Activated CD4-positive, alpha-beta T cell treated with anti-CD3 and anti-CD28 coated beads, Interleukin-2, Interleukin-6, amounts not matched to agents 100 ng/mL and 50 ng/mL, durations not matched to agents 16 hours and 8 hours (primary cell): ENCODE results near the gene CNTFR.
A peak's percentile ranks its signal among the peaks of the same experiment; 100 is the strongest.
"Not testable (repeated sequence)": the region's sequence is repeated elsewhere in the genome, so short reads cannot be mapped to it uniquely, and the experiment has no call there.

ENCODE experiments used
- DNase-seq: peaks from one replicate; pipeline ENCODE4 v3.0.0-alpha.2; 2020

The CNTFR gene, protein sequence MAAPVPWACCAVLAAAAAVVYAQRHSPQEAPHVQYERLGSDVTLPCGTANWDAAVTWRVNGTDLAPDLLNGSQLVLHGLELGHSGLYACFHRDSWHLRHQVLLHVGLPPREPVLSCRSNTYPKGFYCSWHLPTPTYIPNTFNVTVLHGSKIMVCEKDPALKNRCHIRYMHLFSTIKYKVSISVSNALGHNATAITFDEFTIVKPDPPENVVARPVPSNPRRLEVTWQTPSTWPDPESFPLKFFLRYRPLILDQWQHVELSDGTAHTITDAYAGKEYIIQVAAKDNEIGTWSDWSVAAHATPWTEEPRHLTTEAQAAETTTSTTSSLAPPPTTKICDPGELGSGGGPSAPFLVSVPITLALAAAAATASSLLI

DNA sequence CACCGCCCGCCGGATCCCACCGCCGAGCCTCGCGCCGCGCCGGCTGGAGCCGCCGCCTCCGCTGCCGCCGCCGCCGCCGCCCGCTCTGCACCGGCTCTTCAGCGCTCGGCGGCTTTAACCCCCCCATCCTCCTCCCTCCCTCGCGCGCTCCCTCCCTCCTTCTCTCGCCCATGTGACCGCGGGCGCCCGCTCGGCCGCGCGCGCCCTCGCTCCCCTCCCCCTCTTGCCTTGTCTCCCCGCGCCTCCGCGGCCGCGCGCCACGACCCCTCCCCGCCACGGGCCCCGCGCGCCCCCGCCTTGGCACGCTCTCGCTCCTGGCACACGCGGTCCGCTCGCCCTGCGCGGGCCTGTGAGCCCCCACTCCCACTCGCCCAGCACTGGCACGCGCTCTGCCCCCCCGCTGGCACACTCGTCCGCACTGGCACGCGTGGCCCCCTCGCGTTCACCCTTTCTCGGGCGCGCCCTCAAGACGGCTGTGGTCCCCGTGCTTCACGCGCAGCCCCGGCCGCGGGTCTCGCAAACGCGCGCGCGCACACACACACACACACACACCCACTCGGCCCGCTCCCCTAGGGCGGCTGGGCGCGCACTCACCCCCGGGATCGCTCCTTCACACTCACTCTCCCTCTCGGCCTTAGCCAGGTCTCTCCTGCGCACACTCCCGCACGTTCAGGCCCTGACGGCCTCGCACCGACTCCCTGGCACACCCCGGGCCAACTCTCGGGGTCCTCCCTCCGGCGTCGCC, at the start of gene CNTFR:
Gene CNTFR (minus strand): TSS at position 89 of the 745 bp plus-strand sequence. CDS start 20,743 bp downstream, outside the sequence.
- DNase-seq: no peak

DNA sequence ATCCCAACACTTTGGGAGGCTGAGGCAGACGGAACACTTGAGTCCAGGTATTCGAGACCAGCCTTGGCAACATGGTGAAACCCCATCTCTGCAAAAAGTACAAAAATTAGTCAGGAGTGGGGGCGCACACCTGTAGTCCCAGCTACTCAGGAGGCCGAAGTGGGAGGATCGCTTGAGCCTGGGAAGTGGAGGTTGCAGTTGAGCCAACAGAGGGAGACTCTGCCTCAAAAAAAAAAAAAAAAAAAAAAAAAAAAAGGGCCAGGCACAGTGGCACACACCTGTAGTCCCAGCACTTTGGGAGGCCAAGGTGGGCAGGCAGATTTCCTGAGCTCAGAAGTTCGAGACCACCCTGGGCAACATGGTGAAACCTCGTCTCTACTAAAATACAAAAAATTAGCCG, 49.8 kb upstream of the CNTFR start:
- not testable (repeated sequence) for DNase-seq

DNA sequence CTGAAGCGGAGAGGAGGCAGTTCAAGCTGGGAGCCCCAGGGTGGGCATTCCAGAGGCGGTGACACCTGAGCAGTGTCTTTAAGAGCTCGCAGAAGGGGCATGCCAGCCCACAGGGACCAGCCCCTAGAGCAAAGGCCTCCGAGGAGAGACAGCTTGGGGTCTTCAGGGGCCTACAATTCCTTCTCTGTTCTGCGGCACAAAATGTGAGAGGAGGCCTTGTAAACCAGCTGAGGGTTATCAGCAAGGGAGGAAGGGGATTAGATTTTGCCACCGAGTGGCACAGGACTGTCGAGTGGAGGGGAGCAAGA, 48.6 kb upstream of the CNTFR start:
- DNase-seq: no peak

DNA sequence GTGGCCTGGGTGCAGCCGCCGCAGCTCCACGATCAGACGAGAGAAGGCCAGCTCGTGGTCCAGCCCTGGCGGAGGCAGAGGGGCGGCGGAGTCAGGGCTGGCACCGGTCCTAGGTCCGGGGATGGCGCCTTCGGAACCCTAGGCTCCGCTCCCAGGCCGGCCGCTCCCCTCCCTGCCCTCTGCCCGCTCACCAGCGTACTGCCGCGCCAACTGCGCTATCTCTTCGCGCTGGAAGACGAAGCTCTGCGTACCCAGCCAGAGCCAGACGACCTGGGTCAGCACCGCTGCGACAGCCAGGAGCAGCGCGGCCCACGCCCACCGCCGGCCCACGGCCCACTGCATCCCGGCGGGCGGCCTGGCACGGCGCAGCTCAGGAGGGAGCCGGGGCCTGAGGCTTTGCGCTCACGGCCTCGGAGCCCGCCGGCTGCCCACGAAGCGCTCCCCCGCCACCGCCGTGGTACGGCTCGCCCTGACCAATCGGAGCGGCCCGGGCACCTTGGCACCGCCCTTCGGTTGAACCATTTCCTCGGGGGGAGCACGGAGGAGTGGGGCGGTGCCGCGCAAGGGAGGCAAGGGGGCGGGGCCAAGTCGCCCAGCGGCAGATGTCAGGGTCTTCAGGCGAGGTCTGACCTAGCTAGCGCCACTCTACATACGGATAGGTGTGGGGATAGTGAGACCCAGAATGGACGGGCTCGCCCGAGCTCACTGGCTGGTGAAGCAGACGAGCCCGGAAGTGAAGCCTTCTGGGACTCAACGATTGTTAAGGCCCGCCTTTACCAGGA, 48.0 kb upstream of the CNTFR start, which contains the start of gene SIGMAR1:
Gene SIGMAR1 (minus strand): TSS at position 432 of the 782 bp plus-strand sequence. CDS start 90 bp downstream, at position 342.
- peak; percentile 97 for DNase-seq

GRCh38 chr9:34636791-34637355, 47.3 kb upstream of the CNTFR start:
- DNase-seq: peak; percentile 42

- DNase-seq: no peak
Observed at GRCh38 chr9:34635556-34635955, 46.0 kb upstream of the CNTFR start.

GRCh38 chr9:34634551-34635248, 45.2 kb upstream of the CNTFR start:
- DNase-seq: no peak

DNA sequence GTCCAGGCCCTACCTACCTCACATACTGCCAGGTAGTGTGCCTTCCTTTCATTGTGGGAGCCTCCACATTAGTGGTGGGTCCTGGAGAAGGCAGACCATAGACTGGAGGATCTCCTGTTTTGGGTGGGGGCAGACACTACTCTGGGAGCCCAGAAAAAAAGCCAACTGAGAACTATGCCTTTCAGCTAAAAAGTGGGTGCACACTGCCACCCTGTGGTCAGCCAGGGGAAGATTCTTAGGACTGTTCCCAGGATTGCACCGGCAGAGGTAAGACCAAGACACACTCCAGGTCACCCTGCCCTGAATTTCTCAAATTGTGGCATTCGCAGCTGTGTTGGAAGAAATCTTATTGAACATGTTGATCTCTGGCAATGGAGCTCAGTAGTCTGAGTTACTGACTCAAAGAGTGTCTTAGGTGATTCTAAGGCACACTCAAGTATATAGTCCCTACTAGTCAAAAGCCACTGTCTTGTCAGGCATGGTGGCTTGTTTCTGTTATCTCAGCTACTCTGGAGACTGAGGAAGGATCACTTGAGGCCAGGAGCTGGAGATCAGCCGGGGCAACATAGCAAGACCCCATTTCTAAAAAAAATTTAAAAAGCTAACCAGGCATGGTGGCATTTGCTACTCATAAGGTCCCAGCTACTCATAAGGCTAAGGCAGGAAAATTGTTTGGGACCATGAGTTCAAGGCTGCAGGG, 44.5 kb upstream of the CNTFR start:
- peak; percentile 82 for DNase-seq

DNA sequence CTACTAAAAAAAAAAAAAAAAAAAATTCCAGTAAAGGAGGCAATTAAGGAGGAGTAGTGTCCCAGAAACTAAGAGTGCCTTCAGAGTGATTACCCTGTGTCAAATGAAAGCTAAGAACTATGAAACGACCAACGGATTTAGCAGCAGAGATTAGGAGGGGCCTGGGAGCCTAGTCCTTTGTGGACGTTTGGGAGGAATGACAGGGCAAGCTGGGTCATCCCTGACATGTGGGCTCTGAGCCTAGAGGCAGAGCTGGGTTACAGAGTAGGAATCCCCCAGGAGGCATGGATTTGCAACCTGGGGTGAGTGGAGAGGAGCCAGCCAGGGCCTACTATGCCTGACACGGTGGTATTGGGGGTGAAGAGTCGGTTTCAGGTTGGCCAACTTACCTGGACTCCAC, 43.6 kb upstream of the CNTFR start:
- no peak for DNase-seq

GRCh38 chr9:34630402-34631154, 41.1 kb upstream of the CNTFR start:
- no peak for DNase-seq

- DNase-seq: no peak
Observed at GRCh38 chr9:34629491-34629808, 39.9 kb upstream of the CNTFR start.

- no peak for DNase-seq
Observed at GRCh38 chr9:34628656-34629490, 39.3 kb upstream of the CNTFR start, which contains the start of gene ARID3C. Gene ARID3C, minus strand, starts transcription at chr9:34629066. Its CDS starts 1,052 bp downstream, at chr9:34628014.

GRCh38 chr9:34627716-34628655, 38.5 kb upstream of the CNTFR start:
- DNase-seq: no peak

DNA sequence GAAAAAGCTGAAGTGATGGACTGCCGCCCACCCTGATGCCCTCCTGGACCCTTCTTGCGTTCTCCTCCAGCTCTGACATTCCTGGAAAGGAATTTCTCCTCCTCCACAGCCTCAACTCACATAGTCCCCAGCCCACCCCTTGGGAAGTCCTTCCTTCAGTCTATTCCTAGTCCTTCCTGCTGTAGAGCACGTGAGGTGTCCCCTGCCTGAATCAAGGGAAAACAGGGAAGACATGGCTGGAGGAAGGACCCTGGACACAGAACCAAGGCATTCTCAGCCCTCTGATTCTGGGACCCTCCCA, 35.6 kb upstream of the CNTFR start:
- DNase-seq: no peak

DNA sequence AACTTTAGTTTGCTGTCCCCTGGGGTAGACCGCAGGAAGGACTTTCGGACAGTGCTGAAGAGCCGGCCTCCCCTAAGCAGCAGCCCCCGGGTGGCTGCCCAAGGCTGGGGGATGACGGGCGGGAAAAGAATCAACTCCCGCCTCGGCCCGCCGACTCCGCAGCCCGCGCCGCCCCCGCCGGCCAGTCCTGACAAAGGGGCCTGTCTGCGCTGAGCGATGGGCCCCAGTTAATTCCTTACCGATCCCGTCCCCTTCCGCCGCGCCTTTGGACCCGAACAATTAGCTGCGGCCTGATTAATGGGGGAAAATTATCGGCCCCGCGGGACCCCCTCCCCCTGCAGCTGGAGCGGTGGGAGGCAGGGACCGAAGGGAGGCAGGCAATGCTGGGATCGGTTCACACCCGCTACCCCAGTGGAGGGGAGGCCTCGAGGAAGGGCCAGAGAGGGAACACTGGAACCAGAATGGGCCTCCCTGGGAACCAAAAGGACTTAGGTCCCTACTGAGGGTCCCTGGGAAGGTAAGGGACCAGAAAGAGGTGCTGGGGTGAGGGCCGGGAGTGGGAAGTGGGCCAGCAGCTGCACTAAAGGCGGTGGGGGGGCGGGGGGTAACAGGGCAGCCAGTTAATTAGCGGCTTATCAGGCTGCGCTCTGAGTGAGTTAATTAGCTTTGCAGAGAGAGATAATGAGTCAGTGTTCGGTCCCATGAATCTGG, 35.1 kb upstream of the CNTFR start:
- DNase-seq: no peak

- DNase-seq: no peak
Observed at GRCh38 chr9:34623374-34624235, 34.1 kb upstream of the CNTFR start.
